Nephron (organoid): Measurements from ENCODE around the gene C4orf54.
A peak's percentile ranks its signal among the peaks of the same experiment; 100 is the strongest.

Experiments
- H3K27ac Mint-ChIP-seq, 3 experiments: 2 replicates each; pipeline ENCODE4 v1.8.0; 2020; ENCODE audit warnings: mixed read lengths in 3 of 3, mild to moderate bottlenecking in 2 of 3, moderate library complexity in 1 of 3
- H3K27me3 Mint-ChIP-seq: 2 replicates; pipeline ENCODE4 v1.8.0; 2021; ENCODE audit warnings: low read depth, mild to moderate bottlenecking, moderate library complexity, mixed read lengths
- H3K36me3 Mint-ChIP-seq: 2 replicates; pipeline ENCODE4 v1.8.0; 2020; ENCODE audit warnings: low read depth, mixed read lengths
- H3K4me1 Mint-ChIP-seq: 2 replicates; pipeline ENCODE4 v1.8.0; 2020; ENCODE audit warnings: mixed read lengths
- H3K4me3 Mint-ChIP-seq, 3 experiments: 2 replicates each; pipeline ENCODE4 v1.8.0; 2020; ENCODE audit warnings: mild to moderate bottlenecking in 3 of 3, mixed read lengths in 3 of 3, moderate library complexity in 2 of 3
- H3K9me3 Mint-ChIP-seq: 2 replicates; pipeline ENCODE4 v1.8.0; 2020; ENCODE audit warnings: mixed read lengths
- CTCF ChIP-seq, 3 experiments: fragments of 200-600 bp; sonication (generic); IDR thresholded peaks; one replicate each; pipeline ENCODE4 v1.5.0; 2021; ENCODE audit warnings: antibody characterized with exemption in 3 of 3; ENCODE audit not compliant: unreplicated experiment in 3 of 3

C4orf54 gene

GRCh38 chr4:99651811-99652485 lies 5.7 kb downstream of the C4orf54 start:
- no peak overlapping the region for H3K27ac Mint-ChIP-seq

GRCh38 chr4:99651016-99651769 lies 6.4 kb downstream of the C4orf54 start:
- Mint-ChIP-seq H3K4me3 (peak overlapping the region in 2 of 3 experiments; percentile 74 to 86), H3K27me3 (peaks cover 4% of the 10 kb centered on the region), H3K27ac (peak overlapping the region in 1 of 3 experiments; percentile 54), H3K36me3 (no peaks in the 10 kb centered on the region), H3K4me1 (peaks cover 51% of the 10 kb centered on the region), H3K9me3 (no peaks in the 10 kb centered on the region)
- no peak for TF ChIP-seq CTCF (IDR thresholded peaks at IDR 0.05; ENCODE audit: unreplicated experiment in 3 of 3)

More at GRCh38 chr4:99651811-99652485, 5.7 kb downstream of the C4orf54 start:
- H3K36me3 Mint-ChIP-seq, result no peaks in the 10 kb centered on the region
- peaks cover 4% of the 10 kb centered on the region for H3K27me3 Mint-ChIP-seq
- H3K4me3 Mint-ChIP-seq, result peak overlapping the region in 2 of 3 experiments; percentile 74 to 86
- H3K4me1 Mint-ChIP-seq, result peaks cover 54% of the 10 kb centered on the region
- no peak for TF ChIP-seq CTCF (IDR thresholded peaks at IDR 0.05; ENCODE audit: unreplicated experiment in 3 of 3)
- H3K9me3 Mint-ChIP-seq, result no peaks in the 10 kb centered on the region

- no peak for TF ChIP-seq CTCF (IDR thresholded peaks at IDR 0.05; ENCODE audit: unreplicated experiment in 3 of 3)
- H3K9me3 Mint-ChIP-seq, result no peaks in the 10 kb centered on the region
- H3K27me3 Mint-ChIP-seq, result peaks cover 4% of the 10 kb centered on the region
- peak overlapping the region in 1 of 3 experiments; percentile 79 for H3K27ac Mint-ChIP-seq
- peak overlapping the region in 2 of 3 experiments; percentile 79 to 86 for H3K4me3 Mint-ChIP-seq
- H3K36me3 Mint-ChIP-seq, result no peaks in the 10 kb centered on the region
- H3K4me1 Mint-ChIP-seq, result peaks cover 46% of the 10 kb centered on the region
These were observed 7.8 kb downstream of the C4orf54 start for GRCh38 chr4:99649778-99650177.

GRCh38 chr4:99649208-99649607 lies 8.4 kb downstream of the C4orf54 start:
- no peaks in the 10 kb centered on the region for H3K36me3 Mint-ChIP-seq

GRCh38 chr4:99648321-99648720 lies 9.3 kb downstream of the C4orf54 start:
- Mint-ChIP-seq H3K27ac (peak overlapping the region; percentile 70 to 79 (median 72)), H3K4me3 (peak overlapping the region in 2 of 3 experiments; percentile 79 to 86), H3K9me3 (no peaks in the 10 kb centered on the region), H3K4me1 (peaks cover 50% of the 10 kb centered on the region), H3K27me3 (peaks cover 4% of the 10 kb centered on the region), H3K36me3 (no peaks in the 10 kb centered on the region)
- TF ChIP-seq CTCF (IDR thresholded peaks at IDR 0.05; ENCODE audit: unreplicated experiment in 3 of 3), result no peak

More at GRCh38 chr4:99649208-99649607, 8.4 kb downstream of the C4orf54 start:
- peaks cover 46% of the 10 kb centered on the region for H3K4me1 Mint-ChIP-seq
- no peaks in the 10 kb centered on the region for H3K9me3 Mint-ChIP-seq
- peaks cover 4% of the 10 kb centered on the region for H3K27me3 Mint-ChIP-seq
- H3K27ac Mint-ChIP-seq, result peak overlapping the region in 1 of 3 experiments; percentile 79
- TF ChIP-seq CTCF (IDR thresholded peaks at IDR 0.05; ENCODE audit: unreplicated experiment in 3 of 3), result no peak
- H3K4me3 Mint-ChIP-seq, result peak overlapping the region in 2 of 3 experiments; percentile 79 to 86
